Measurements from ENCODE around the gene RBBP8NL. TPM values are rescaled to one million over a fixed set of nuclear protein-coding genes. Genes with fewer than 3 reads are reported as not detected.

The RBBP8NL gene
- total and polyA plus RNA-seq, 2 donors (not counting 3 experiments of a cell fraction or from before 2014, with no cell fraction given): not detected

DNA sequence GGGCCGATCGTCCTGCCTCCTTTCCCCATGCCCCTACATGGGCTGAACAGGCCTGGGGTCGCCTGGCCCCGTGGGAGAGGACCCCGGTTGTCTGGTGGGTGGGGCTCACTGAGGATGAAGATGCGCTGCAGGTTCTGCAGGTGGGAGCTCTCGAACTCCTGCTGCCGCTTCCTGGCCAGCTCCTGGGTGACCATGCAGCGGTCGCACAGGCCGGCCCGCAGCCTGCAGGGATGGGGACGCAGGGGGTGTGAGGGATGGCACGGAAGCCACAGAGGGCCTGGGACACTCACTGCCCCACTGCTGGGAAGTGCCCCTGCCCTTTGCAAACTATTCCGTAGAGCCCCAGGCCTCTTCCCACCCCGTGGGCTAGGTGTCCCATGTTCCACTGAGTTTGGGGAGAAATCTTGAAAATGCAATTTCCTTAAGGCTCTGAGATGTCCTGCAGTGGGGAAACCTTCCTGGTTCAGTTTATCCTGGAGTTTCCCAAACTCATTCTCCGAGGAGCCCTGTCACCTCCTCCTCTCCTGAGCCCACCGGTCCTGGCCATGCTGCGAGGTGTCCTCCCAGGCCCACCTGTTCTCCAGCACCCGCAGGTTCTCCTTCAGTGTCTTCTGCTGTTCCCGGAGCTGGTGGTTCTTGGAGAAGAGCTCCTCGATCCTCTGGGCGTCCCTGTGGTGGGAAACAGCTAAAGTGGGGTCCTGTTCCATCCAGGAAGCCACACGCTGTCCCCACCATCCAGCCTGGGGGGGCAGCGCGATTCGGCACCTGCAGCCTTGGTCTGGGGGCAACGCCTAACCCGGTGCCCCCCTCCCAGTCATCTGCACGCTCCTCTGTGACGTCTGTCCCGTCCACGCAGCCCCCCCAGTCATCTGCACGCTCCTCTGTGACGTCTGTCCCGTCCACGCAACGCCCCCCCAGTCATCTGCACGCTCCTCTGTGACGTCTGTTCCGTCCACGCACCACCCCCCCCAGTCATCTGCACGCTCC lies 10.4 kb downstream of the RBBP8NL start:
- FAIRE-seq (no peak), DNase-seq (ENCODE audit: low read depth, low spot score) (no peak)
- no peak overlapping the region for H3K4me3 ChIP-seq (replicated peaks in 1 of 3; ENCODE audit: insufficient read depth in 1 of 3, low read depth in 1 of 3, low read length in 3 of 3)
- H3K36me3 ChIP-seq (ENCODE audit: control insufficient read depth in 2 of 2, extremely low read depth in 1 of 2, insufficient read depth in 2 of 2, low read length in 2 of 2): no peaks in the 10 kb centered on the region
- ChIA-PET CTCF (no interaction called here), POLR2A (no interaction called here)
- dilution Hi-C loops (cut with MboI; ENCODE audit: extremely low pct_ligation_motif_present, low sequenced_read_pairs) (no loop called here), intact Hi-C loops (cut with micrococcal nuclease) (no loop called here)
- H3K4me2 ChIP-seq (ENCODE audit: insufficient read depth, low read length): no peak overlapping the region
- TF ChIP-seq FOS (IDR thresholded peaks at IDR 0.05; ENCODE audit: borderline replicate concordance, insufficient read depth, low read length) (no peak), GATA2 (IDR thresholded peaks at IDR 0.05; ENCODE audit: insufficient read depth, insufficient read length, low read depth, low read length) (no peak), CTCF (IDR thresholded peaks at IDR 0.05; ENCODE audit: extremely low read depth in 1 of 2, insufficient read depth in 1 of 2, low read depth in 1 of 2, low read length in 2 of 2) (no peak), POLR2A (IDR thresholded peaks at IDR 0.05; ENCODE audit: low read depth, low read length) (no peak), JUN (IDR thresholded peaks at IDR 0.05; ENCODE audit: borderline replicate concordance, insufficient read depth, insufficient read length, low read depth) (no peak), POLR2AphosphoS5 (IDR thresholded peaks at IDR 0.05; ENCODE audit: insufficient read depth, low read depth, low read length) (no peak), MYC (IDR thresholded peaks at IDR 0.05; ENCODE audit: low read depth, low read length) (no peak), EZH2 (IDR thresholded peaks at IDR 0.05; ENCODE audit: borderline replicate concordance, low read depth, low read length, severe bottlenecking) (no peak)
- TF ChIP-seq, protein P1, sequence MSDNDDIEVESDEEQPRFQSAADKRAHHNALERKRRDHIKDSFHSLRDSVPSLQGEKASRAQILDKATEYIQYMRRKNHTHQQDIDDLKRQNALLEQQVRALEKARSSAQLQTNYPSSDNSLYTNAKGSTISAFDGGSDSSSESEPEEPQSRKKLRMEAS (IDR thresholded peaks at IDR 0.05; ENCODE audit: insufficient read depth, insufficient read length): no peak
- no peaks in the 10 kb centered on the region for H3K27me3 ChIP-seq (ENCODE audit: control insufficient read depth in 2 of 2, insufficient read depth in 2 of 2, low read length in 2 of 2)
- H3K79me2 ChIP-seq (ENCODE audit: control insufficient read depth, insufficient read depth, low read length): no peaks in the 10 kb centered on the region
- no peaks in the 10 kb centered on the region for H3K4me1 ChIP-seq (ENCODE audit: control insufficient read depth, extremely low read depth, insufficient read depth, low read length)
- BruUV-seq (replicated peaks): no TSS peak
- no peaks in the 10 kb centered on the region for H4K20me1 ChIP-seq (replicated peaks; ENCODE audit: control insufficient read depth, extremely low read depth, insufficient read depth, low read length)
- H3K9ac ChIP-seq (replicated peaks; ENCODE audit: extremely low read depth, insufficient read depth, low read length): no peak overlapping the region
- no peak overlapping the region for H3K27ac ChIP-seq (ENCODE audit: insufficient read depth, low read depth, low read length)
- H2AFZ ChIP-seq (ENCODE audit: low read depth, low read length): no peak overlapping the region
- no peaks in the 10 kb centered on the region for H3K9me1 ChIP-seq (replicated peaks; ENCODE audit: control insufficient read depth, extremely low read depth, insufficient read depth, low read length)
- H3K9me3 ChIP-seq (replicated peaks; ENCODE audit: control insufficient read depth, insufficient read depth, low read length): no peaks in the 10 kb centered on the region
